Measurements from ENCODE around the gene MFAP2. TPM values are rescaled to one million over a fixed set of nuclear protein-coding genes. Genes with fewer than 3 reads are reported as not detected.

The MFAP2 gene
- total RNA-seq, 1 experiment from 2014 or later, result 152 TPM

DNA sequence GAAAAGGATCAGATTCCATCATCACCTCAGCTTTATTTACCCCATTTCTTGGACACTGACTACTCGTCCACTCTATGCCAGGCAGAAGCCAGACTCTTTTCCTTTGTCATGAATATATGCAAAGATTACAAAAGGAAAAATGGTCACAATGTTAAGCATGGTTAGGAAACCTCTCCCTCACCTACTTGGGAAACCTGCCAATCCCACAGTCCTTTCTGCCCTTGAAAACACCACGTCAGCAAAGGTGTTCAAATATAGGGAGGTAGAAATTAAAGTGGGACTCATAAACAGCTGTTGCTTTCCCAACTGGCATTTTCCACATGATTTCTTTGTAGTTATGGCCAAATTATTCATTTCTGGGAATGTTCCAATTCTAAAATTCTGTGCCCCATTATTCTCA lies 47.5 kb upstream of the MFAP2 start:
- no peak overlapping the region for H2BK15ac ChIP-seq (ENCODE audit: low read depth, low read length)
- no peak overlapping the region for H3K14ac ChIP-seq (ENCODE audit: insufficient read depth, low read length)
- H4K91ac ChIP-seq (ENCODE audit: insufficient read length, low read depth, low read length), result no peak overlapping the region
- no peaks in the 10 kb centered on the region for H3K4me1 ChIP-seq (ENCODE audit: insufficient read depth, low read length)
- H3T11ph ChIP-seq (ENCODE audit: low read length), result no peak overlapping the region
- no peak overlapping the region for H3K4ac ChIP-seq (ENCODE audit: low read depth, low read length)
- H2AK5ac ChIP-seq (ENCODE audit: insufficient read length, low read length), result no peak overlapping the region
- Mint-ChIP-seq H3K27me3 (ENCODE audit: low read depth) (no peaks in the 10 kb centered on the region), H3K4me3 (no peak overlapping the region), H3K27ac (0 out of 7 replicates have a peak overlapping the region, but pooled peaks of 1 of the 3 experiments have one; percentile 3), H3K9me3 (no peaks in the 10 kb centered on the region), H3K36me3 (ENCODE audit: insufficient read depth in 1 of 3, low read depth in 3 of 3) (peaks cover 17 to 65% (median 51%) of the 10 kb centered on the region in 3 experiments; a peak in 6 of 7 replicates), H3K4me1 (peaks cover 0 to 5% of the 10 kb centered on the region in 2 experiments; a peak in 1 of 4 replicates)
- TF ChIP-seq, protein P1, sequence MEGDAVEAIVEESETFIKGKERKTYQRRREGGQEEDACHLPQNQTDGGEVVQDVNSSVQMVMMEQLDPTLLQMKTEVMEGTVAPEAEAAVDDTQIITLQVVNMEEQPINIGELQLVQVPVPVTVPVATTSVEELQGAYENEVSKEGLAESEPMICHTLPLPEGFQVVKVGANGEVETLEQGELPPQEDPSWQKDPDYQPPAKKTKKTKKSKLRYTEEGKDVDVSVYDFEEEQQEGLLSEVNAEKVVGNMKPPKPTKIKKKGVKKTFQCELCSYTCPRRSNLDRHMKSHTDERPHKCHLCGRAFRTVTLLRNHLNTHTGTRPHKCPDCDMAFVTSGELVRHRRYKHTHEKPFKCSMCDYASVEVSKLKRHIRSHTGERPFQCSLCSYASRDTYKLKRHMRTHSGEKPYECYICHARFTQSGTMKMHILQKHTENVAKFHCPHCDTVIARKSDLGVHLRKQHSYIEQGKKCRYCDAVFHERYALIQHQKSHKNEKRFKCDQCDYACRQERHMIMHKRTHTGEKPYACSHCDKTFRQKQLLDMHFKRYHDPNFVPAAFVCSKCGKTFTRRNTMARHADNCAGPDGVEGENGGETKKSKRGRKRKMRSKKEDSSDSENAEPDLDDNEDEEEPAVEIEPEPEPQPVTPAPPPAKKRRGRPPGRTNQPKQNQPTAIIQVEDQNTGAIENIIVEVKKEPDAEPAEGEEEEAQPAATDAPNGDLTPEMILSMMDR (conservative IDR thresholded peaks at IDR 0.05), result no peak
- no peak overlapping the region for H3K56ac ChIP-seq (ENCODE audit: insufficient read length, low read depth, low read length)
- H3K4me2 ChIP-seq (ENCODE audit: insufficient read depth, insufficient read length, low read length), result no peak overlapping the region
- no peak overlapping the region for H3K23ac ChIP-seq (ENCODE audit: insufficient read length, low read depth, low read length)
- H3K27ac ChIP-seq (ENCODE audit: insufficient read length, low read depth, low read length), result no peak overlapping the region
- no peaks in the 10 kb centered on the region for H4K20me1 ChIP-seq (ENCODE audit: control insufficient read depth, insufficient read depth, insufficient read length)
- H2BK20ac ChIP-seq (ENCODE audit: low read depth, low read length, poor library complexity, severe bottlenecking), result no peak overlapping the region
- no CpG with 5 or more reads among the region's 2 CpGs for WGBS (ENCODE audit: extremely low coverage, insufficient read length, low lambda C conversion rate)
- no peak overlapping the region for H3K18ac ChIP-seq (ENCODE audit: insufficient read length, low read depth, low read length)
- H2BK5ac ChIP-seq (ENCODE audit: insufficient read length, low read length), result no peak overlapping the region
- H3K79me1 ChIP-seq (ENCODE audit: insufficient read depth, low read depth, low read length, poor library complexity, severe bottlenecking), result no peaks in the 10 kb centered on the region
- no peaks in the 10 kb centered on the region for H3K9me3 ChIP-seq (ENCODE audit: control insufficient read depth, low read depth, low read length)
- H2BK12ac ChIP-seq (ENCODE audit: insufficient read length, low read depth, low read length), result no peak overlapping the region
- no peak overlapping the region for H3K9ac ChIP-seq (ENCODE audit: extremely low read depth, insufficient read length, low read length)
- no peak overlapping the region for H4K5ac ChIP-seq (ENCODE audit: insufficient read length, low read depth, low read length)
- no peak overlapping the region for H2AFZ ChIP-seq (ENCODE audit: low read length)
- H3K27me3 ChIP-seq (ENCODE audit: insufficient read depth, low read length), result no peaks in the 10 kb centered on the region
- H2BK120ac ChIP-seq (ENCODE audit: low read depth, low read length, poor library complexity, severe bottlenecking), result no peak overlapping the region
- no peak for DNase-seq
- no peaks in the 10 kb centered on the region for H3K79me2 ChIP-seq (ENCODE audit: insufficient read depth, low read length)
- no peaks in the 10 kb centered on the region for H3K23me2 ChIP-seq (ENCODE audit: insufficient read length, low read depth, low read length, poor library complexity, severe bottlenecking)
- H4K8ac ChIP-seq (replicated peaks; ENCODE audit: insufficient read length, low read depth, low read length), result no peak overlapping the region

Data from H9 (cell line).